NCI-H1694 (cell line): ENCODE results near the gene C1orf50.
A peak's percentile ranks its signal among the peaks of the same experiment; 100 is the strongest.
"Not testable (repeated sequence)": the region's sequence is repeated elsewhere in the genome, so short reads cannot be mapped to it uniquely, and the experiment has no call there.

Source experiments
- DNase-seq: peaks from one replicate; lab custom pipeline; 2025; lab: John Stamatoyannopoulos, UW

Gene C1orf50

DNA sequence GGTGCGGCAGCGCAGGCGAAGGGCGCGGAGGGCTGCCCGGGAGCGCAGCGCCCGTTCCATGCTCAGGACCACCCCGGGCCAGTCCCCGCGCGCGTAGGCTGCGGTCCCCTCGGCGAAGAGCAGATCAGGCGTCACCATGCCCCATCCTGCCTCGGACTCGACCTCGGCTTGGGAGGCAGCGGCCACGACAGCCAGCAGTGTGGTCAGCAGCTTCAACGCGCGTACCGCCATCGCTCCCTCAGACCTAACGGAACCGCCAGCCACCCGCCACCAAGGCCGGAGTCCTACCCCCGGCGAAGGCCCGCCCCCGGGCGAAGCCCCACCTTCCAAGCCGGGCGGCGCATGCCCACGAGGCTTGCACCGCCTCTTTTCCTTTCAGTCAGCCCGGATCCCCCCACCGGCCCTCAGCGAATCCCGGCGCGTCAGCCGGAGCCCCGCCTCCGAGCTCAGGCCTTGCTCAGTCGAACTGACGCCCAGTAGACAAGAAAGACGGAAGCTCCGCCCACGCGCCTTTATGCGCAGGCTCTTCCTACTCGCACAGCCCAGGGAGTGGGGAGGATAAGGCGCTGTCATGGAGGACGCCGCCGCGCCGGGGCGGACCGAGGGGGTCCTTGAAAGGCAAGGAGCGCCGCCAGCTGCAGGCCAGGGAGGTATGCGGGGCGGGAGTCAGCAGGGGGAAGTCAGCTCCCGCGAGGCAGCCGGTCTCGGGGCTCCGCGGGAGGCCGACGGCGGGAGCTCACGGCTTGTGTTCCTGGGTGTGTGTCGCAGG is at the start of gene C1orf50, which contains the start of gene P3H1:
Gene C1orf50, plus strand, starts transcription at position 509 of the 769 bp plus-strand sequence. Its CDS starts 63 bp downstream, at position 572.
Gene P3H1, minus strand, starts transcription at position 288 of the 769 bp plus-strand sequence. Its CDS starts 57 bp downstream, at position 231.
- DNase-seq, result peak; percentile 99

DNA sequence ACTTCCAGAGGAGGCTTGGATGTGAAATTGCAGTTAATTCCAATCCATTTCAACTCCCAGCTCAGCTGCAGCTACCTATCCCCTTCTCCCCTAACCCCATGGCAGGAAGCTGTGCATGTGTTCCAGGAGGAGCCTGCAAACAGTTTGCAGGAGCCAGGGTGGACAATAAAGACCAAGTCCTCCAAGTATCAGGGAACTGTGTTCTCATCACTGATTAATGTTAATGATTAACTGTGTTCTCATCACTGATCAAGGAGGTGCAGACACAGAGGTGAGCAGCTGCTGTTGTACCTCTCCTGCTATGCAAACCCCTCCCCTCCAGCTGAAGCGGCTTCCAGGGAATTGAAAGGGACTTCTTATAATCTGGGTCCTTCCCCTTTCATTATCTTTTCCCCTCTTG is 46.2 kb upstream of the C1orf50 start:
- no peak for DNase-seq

DNA sequence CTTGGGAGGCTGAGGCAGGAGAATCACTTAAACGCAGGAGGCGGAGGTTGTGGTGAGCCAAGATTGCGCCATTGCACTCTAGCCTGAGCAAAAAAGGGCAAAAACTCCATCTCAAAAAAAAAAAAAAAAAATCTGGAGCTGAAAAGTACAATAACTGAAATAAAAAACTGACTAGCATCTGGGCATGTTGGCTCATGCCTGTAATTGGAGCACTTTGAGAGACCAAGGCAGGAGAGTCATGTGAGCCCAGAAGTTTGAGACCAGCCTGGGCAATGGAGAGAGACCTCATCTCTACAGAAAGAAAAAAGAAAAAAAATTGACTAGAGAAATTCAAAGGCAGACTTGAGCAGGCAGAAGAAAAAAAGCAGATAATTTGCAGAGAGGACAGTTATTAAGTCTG is 45.1 kb upstream of the C1orf50 start:
- DNase-seq, result no peak

DNA sequence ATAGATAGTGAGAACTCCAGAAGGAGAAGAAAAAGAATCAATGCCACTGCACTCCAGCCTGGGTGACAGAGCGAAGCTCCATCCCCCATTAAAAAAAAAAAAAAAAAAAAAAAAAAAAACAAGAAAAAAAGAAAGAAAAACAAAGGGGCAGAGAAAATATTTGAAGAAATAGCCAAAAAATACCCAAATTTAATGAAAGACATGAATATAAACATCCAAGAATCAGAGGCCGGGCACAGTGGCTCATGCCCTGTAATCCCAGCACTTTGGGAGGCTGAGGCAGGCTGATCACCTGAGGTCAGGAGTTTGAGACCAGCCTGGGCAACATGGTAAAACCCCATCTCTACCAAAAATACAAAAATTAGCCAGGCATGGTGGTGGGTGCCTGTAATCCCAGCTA is 44.6 kb upstream of the C1orf50 start:
- DNase-seq, result not testable (repeated sequence)

DNA sequence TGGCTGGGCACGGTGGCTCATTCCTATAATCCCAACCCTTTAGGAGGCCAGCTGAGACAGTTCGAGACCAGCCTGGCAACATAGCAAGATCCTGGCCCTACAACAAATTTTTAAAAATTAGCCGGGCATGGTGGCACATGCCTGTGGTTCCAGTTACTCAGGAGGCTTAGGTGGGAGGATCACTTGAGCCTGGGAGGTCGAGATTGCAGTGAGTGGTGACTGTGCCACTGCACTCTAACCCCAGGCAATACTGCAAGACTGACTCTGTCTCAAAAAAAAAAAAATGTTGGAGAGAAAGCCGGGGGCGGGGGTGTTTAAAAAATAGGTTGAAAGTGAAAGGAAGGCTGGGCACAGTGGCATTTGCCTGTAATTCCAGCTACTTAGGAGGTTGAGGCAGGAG is 43.5 kb upstream of the C1orf50 start:
- DNase-seq, result no peak

DNA sequence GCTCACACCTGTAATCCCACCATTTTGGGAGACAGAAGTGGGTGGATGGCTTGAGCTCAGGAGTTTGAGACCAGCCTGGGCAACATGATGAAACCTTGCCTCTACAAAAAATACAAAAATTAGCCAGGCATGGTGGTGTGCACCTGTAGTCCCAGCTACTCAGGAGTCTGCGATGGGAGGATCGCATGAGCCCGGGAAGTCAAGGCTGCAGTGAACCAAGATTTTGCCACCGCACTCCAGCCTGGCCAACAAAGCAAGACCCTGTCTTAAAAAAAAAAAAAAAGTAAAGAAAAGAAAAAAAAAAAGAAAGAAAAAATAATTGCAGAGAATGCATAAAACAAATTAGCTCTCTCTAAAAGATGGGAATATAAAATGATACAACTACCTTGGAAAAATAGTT is 41.2 kb upstream of the C1orf50 start:
- not testable (repeated sequence) for DNase-seq

DNA sequence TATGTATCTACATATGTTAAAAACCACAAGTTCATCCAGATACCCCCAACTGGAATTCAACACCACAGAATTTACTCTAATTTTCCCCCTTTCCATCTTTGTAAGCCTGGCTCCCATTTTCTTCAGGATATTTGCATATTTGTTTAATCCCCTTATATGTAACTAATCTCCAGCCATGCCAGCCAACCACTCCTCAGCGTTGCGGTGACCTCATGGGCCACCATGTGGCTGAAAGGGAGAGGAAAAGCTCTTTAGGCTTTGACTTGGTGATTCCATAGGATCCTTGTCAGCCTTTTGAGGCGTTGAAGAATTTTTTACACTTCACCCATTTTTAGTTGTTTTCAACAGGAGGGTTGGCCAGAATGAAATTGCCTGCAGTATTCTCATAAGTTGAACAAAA is 37.0 kb upstream of the C1orf50 start:
- DNase-seq, result no peak

DNA sequence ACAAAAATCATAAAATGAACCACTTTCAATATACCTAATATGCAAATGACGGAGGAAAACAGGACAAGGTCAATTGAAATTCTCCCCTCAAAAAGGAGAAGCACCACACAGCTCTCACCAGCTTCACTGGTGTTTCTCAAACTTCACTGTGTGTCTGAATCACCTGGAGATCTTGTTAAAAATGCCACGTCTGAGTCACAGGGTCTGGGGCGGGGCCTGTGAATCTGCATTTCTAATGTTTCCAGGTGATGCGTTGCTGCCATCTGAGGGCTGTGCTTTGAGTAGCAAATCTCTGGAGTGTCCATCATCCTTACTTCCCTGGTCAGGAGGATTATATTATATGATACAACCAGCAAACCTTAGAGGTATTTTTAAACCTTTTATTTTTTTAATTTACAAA is 36.1 kb upstream of the C1orf50 start:
- no peak for DNase-seq

DNA sequence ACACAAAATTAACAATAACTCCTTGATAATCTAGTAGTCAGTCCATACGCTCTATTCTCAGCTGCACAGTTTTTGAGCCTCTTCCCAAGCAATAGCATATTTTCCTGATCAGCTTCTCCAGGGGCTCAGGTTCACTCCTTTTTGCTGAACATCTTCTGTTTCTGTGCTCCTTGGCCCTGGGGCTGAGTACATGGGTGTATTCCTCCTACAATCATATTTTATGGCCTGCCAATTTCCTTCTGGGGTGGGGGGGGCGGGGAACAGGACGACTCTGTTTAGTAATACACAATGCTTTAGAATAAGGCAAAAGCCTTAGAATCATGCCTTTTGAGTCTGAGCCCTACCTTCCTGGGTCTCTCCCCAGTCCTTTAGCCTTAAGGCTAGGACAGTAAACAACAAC is 35.5 kb upstream of the C1orf50 start:
- DNase-seq, result no peak

DNA sequence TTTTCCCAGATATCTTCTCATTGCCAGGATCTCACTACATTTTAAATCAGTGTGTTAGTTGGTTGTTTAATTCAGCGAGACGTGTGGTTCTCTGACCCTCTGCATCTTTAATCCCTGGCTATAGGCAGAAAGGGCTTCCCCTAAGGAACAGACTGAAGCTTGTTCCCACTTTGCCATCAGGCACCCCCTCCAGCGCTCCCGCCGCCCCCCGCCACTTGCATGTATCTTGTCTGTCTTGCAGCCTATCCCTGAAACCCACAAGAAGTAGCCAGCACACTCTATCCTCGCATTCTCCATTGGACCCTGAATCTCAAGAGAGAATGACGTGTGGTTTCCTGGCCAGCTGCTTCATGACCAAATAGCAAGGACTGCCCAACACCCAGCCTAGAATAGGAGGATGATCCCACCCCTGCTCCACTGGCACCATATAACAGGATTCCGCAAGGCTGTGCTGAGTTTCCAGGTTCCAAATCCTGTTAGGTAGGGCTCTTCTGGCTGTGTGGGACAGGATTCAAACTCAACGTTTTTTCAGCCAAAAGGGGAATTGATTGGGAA is 34.8 kb upstream of the C1orf50 start:
- no peak for DNase-seq

DNA sequence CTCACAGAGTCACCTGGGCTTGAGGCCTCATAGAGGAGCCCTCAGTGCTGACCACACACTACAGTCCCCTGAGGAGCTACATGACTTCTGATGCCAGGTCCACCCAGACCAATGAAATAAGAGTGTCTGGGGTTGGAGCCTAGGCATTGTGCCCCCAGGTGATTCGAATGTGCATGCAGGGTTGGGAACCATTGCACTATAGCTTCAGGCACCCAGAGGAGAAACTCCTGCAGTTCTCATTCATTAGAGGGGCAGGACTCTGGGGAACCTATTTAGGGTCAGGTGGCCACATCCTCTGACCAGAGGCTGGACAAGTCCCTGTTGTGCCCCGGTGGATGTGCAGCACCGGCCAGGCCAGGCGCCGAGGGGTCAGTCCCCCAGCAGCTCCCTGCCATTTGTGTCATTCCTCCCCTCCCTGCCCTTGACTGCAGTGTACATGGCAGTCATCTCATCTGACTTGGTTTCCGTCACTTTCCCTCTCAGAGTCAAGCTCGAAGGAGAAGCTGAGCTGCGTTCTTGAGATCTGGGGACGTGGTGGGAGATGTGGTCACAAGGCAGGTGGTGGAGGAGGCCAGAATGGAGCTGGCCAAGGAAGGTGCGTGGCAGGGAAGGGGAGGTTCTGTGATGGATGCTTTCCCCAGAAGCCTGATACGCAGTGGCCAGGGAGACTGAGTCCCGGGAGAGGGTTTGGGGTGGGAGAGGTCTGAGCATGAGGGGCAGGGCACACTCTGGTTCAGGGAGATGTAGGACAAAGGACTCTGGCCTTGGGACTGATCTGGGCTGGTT is 33.4 kb upstream of the C1orf50 start:
- no peak for DNase-seq

DNA sequence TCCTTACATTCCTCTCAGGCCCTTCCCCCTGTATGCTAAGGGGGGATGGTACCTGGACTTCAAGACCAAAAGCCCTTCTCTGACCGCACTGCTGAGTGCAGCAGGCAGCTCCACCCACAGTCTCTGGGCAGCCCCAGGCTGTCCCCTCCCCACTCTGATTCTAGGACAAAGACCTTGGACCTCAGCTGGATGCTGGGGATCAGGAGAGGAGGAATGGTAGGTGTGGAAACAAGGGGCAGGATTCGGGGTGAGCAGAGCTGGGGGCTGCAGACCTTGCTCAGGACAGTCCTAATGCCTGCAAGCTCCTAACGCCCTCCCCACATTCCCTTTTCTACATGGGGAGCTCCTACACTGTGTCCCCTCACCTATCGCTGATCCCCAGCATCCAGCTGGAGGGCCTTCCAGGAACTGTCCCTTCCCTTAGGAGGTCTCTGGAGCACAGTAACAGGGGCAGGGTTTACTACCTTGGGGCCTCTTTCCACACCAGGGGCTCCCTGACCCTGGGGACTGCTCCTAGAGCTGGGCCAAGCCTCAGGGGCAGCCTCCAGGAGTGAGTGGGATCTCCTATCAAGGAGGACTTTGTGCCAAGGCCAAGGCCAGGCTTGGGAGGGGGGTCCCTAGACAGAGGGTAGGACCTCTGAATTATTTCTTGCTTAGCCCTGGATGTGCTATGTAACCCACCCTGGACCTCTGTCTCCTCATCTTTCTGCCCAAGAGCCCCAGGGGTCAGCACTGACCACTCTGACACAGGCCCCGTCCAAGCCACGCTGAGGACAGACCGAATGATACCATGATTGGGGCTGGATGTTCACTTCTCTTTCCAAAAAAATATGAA is 32.6 kb upstream of the C1orf50 start:
- DNase-seq, result no peak

DNA sequence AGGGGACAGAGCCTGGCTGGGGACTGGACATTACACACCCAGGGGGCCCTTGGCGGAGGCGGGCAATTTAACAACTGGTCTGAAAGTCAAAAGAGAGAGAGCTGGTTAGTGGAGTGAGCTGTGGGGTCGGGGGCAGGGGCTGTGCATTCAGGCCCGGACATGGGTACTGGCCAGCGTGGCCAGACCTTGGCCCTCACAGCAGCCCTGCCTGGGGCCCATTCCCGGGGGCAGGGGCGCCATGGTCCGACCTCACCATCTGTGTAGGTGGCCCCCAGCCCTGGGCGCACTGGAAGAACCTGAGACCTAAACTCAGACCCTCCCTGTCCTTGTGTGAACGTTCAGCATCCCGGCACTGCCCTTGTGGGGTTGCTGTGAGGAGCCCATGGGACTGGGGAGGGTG is 32.0 kb upstream of the C1orf50 start:
- DNase-seq, result no peak

DNA sequence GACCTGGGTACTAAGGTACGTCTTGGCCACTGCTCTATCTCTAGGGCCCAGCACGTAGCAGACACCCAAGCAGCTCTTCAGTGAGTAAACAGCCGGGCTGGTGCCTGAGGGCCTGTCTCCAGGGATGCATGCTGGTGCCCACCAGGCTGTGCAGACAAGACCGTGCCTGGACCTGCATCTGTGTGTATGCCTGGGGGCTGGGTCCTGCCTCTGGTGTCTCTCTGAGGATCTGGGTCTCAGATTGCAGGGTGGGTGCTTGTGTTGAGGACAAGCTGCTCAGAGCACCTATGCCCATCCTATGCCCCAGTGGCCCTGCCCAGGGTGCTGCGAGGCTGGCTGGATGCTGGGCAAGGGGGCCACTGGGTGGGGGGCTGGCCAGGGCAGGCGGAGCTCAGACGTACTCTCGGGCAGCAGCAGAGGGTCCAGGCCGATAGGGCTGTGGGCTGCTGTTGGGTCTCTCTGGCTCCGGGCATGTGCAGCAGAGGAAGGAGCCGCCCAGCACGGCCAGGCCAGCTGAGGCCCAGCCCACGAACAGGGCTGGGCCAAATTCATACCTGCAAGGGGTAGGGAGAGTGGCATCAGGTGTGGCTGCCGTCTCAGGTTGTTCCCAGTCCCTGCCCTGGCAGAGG is 31.5 kb upstream of the C1orf50 start:
- peak; percentile 60 for DNase-seq

DNA sequence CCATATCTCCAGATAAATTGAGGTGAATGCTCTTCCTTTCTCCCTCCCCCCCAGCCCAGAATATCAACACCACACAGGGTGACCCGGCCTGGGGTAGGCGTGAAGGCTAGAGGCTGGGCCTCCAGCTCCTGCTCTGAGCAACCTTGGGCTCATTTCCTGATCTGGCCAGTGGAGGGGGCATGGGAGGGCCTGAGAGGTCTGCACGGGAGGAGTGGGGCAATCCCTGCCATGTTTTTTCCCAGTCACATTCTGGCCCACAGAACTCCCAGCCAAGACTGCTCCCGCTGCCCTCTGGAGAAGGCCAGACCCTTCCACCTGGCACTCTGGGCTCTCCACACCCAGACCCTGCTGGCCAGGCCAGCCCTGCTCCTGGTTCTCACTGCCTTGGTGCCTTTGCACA is 30.9 kb upstream of the C1orf50 start:
- peak; percentile 13 for DNase-seq

DNA sequence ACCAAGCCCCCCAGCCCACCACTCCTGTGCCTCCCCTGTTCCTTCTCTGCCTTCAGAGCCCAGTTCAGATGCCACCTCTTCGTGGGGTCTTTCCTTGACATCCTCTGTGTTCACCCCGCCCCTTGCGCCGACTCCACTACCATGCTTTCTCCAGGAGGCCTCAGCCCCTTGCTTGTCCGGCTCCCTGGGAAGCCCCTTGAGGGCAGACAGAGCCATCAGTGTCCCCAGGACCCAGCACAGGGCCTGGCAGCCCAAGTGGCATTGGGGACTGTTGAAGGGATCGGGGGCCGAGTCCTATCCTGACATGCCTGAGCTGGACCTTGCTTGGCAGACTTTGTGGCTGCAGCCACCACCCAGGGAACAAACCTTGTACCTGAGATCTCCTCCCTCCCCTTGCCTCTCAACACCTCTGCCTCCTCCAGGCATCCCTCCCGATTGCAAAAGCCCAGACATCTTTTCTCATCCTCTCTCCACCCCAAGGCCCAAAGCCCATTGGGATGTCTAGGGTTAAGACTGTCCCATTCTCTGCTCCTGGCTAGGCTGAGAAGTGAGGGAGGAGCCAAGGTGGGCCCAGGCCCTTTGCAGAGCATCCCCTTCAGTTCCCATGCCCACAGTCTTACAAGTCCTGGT is 30.4 kb upstream of the C1orf50 start:
- DNase-seq, result no peak

DNA sequence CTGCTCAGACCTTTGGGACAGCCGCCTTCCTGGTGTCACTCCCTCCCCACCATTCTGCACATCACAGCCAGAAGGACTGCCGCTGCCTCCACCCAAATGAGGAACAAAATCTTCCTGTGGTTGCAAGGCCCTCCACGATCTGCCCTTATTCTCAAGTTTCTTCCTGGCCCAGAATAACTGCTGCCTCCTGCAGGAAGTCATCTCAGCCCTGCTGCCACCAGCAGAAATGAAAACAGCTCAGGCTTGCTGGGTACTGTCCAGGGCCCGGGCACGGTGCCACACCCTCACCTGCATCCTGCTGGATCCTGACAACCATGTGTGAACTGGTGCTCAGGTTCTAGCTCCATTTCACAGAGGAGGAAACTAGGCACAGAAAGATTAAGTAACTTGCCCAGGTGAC is 29.8 kb upstream of the C1orf50 start:
- DNase-seq, result no peak

DNA sequence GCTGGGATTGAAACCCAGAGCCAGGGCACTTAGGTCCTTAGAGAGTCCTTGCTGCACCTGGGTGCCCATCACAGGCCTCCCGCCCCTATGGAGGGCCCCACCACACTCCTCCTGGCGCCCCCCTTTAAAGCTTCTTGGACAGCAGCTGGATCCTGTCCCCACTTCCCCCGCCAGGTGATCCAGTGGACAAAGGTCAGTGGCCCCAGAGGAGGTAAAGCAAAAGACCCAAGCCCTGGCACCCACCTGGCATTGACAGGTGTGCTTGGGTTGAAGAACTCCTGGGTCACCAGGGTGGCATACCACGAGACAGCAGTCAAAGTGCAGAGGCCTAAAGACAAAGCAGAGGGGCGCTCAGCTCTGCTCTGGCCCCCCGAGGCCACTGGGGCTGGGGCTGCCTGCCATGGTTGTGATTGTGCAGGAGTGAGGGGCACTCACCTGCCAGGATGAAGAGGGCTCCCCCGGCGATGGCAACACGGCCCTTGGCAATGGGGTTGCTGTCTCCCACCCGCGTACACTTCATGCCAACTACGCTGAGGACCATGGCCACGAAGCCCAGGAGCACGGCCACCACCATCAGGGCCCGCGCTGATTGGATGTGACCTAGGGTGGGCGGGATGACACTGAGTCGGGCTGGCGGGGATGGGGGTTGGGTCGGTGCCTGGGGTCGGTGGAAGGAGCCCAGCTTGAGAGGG is 28.9 kb upstream of the C1orf50 start:
- no peak for DNase-seq

DNA sequence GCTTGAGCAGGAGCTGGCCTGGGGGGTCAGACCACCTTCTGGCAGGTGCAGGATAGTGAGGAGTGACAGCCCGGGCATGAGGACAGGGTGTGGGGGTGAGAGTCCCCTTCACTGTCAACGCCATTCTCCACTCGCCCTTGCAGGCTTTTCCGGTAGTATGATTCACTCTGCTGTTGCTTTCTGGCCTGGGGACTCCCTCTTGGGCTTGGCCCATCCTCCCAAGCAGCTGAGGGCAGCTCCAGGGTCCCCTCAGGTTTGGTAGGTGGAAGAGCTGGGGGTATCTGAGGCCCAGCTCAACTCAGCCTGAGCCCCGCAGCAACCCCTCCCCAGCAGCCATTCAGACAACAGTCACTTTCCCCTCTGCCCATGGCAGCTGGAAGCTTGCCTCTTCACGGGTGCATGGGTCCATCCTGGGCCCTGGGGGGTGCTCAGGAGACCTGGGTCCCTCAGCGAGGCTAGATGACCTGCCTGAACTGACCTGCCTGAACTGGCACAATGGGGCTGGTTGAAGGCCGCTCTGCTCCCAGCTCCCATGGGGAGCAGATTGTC is 28.3 kb upstream of the C1orf50 start:
- DNase-seq, result no peak
